B cell (primary cell): Measurements from ENCODE around the gene ANKS1B. TPM values are rescaled to one million over a fixed set of nuclear protein-coding genes. Genes with fewer than 3 reads are reported as not detected.
A peak's percentile ranks its signal among the peaks of the same experiment; 100 is the strongest.

ENCODE experiments used
- ATAC-seq: fragments of 200-7000 bp; cut with Tn5 transposase; one replicate; pipeline ENCODE4 v1.10.0; 2021; ENCODE audit warnings: low read depth, mild to moderate bottlenecking, moderate number of reproducible peaks, moderate library complexity
- CTCF ChIA-PET: fragments of 350-600 bp; sonication (Branson Sonifier 250); formaldehyde crosslinking; loops from one replicate; lab custom pipeline; 2021; ENCODE audit warnings: antibody characterized with exemption, inconsistent platforms; lab: Charles Lee
- POLR2A ChIA-PET: fragments of 350-600 bp; sonication (Branson Sonifier 250); formaldehyde crosslinking; loops from one replicate; lab custom pipeline; 2021; ENCODE audit warnings: antibody characterized with exemption; lab: Charles Lee
- DNase-seq: peaks from one replicate; pipeline ENCODE4 v3.0.0; 2013
- H2AFZ ChIP-seq: 2 replicates; pipeline ENCODE4 v1.6.1; 2012; ENCODE audit warnings: mild to moderate bottlenecking, low read depth, low read length; ENCODE audit not compliant: insufficient read depth, poor library complexity, severe bottlenecking
- H3K27ac ChIP-seq, 2 donors: 1 replicate in 1 of 2; 2 replicates in 1 of 2; pipeline ENCODE4 v1.5.1; 2012 to 2013; ENCODE audit warnings: low read length in 2 of 2, mild to moderate bottlenecking in 2 of 2, moderate library complexity in 1 of 2
- H3K27me3 ChIP-seq, 4 experiments: fragments of 200-600 bp in 1 of 4; sonication (generic) in 1 of 4; replicated peaks in 1 of 4; 1 replicate in 2 of 4; 2 replicates in 2 of 4; pipeline versions ENCODE4 v1.6.1 to v1.7.0; 2013 to 2016; ENCODE audit warnings: low read length in 3 of 4, mild to moderate bottlenecking in 2 of 4, mixed read lengths in 1 of 4, moderate library complexity in 1 of 4; ENCODE audit not compliant: insufficient read depth in 4 of 4, control insufficient read depth in 3 of 4; ENCODE audit errors: control extremely low read depth in 1 of 4
- H3K36me3 ChIP-seq, 2 experiments: replicated peaks in 1 of 2; 1 replicate in 1 of 2; 2 replicates in 1 of 2; pipeline versions ENCODE4 v1.6.1 to v1.7.1; 2013; ENCODE audit warnings: low read length in 1 of 2; ENCODE audit not compliant: insufficient read depth in 2 of 2, control insufficient read depth in 1 of 2; ENCODE audit errors: control extremely low read depth in 1 of 2, extremely low read depth in 1 of 2
- H3K4me1 ChIP-seq, 2 donors: fragments of 200-600 bp in 1 of 2; sonication (generic) in 1 of 2; 1 replicate in 1 of 2; 2 replicates in 1 of 2; pipeline versions ENCODE4 v1.5.1 to v1.6.1; 2013 to 2017; ENCODE audit warnings: low read length in 2 of 2; ENCODE audit not compliant: control insufficient read depth in 2 of 2, insufficient read depth in 2 of 2
- H3K4me2 ChIP-seq: replicated peaks from 2 replicates; pipeline ENCODE3; 2012; ENCODE audit warnings: mild to moderate bottlenecking, low read depth, low read length; ENCODE audit not compliant: poor library complexity, severe bottlenecking
- H3K4me3 ChIP-seq, 5 experiments: fragments of 200-600 bp in 1 of 5; sonication (generic) in 1 of 5; 1 replicate in 3 of 5; 2 replicates in 2 of 5; pipeline versions ENCODE4 v1.5.1 to v1.7.0; 2011 to 2016; ENCODE audit warnings: low read length in 4 of 5, mild to moderate bottlenecking in 4 of 5, low read depth in 2 of 5, control low read depth in 1 of 5, moderate library complexity in 1 of 5; ENCODE audit not compliant: insufficient read depth in 1 of 5; ENCODE audit errors: control extremely low read depth in 1 of 5, extremely low read depth in 1 of 5
- H3K79me2 ChIP-seq: fragments of 200-600 bp; sonication (generic); one replicate; pipeline ENCODE4 v1.6.0; 2016; ENCODE audit warnings: low read length; ENCODE audit not compliant: control insufficient read depth, insufficient read depth
- H3K9ac ChIP-seq: fragments of 200-600 bp; sonication (generic); 2 replicates; pipeline ENCODE4 v1.6.1; 2017; ENCODE audit warnings: mild to moderate bottlenecking, low read length, moderate library complexity
- H3K9me3 ChIP-seq, 3 donors: one replicate each; pipeline versions ENCODE4 v1.6.1 to v1.7.1; 2013; ENCODE audit warnings: low read length in 2 of 3; ENCODE audit not compliant: control insufficient read depth in 2 of 3, insufficient read depth in 1 of 3; ENCODE audit errors: control extremely low read depth in 1 of 3
- H4K20me1 ChIP-seq: 2 replicates; pipeline ENCODE4 v1.6.0; 2012; ENCODE audit warnings: mild to moderate bottlenecking, low read length; ENCODE audit not compliant: insufficient read depth, control insufficient read depth, poor library complexity, severe bottlenecking
- H3K27ac Mint-ChIP-seq: one replicate; pipeline ENCODE4 v1.8.0; 2021; ENCODE audit warnings: mixed read lengths
- H3K27me3 Mint-ChIP-seq: one replicate; pipeline ENCODE4 v1.8.0; 2021; ENCODE audit warnings: mixed read lengths
- H3K4me1 Mint-ChIP-seq: one replicate; pipeline ENCODE4 v1.8.0; 2021; ENCODE audit warnings: mixed read lengths
- H3K4me3 Mint-ChIP-seq: one replicate; pipeline ENCODE4 v1.8.0; 2021; ENCODE audit warnings: mixed read lengths
- H3K9me3 Mint-ChIP-seq: one replicate; pipeline ENCODE4 v1.8.0; 2022; ENCODE audit warnings: mixed read lengths; ENCODE audit not compliant: insufficient read depth
- EZH2 ChIP-seq: IDR thresholded peaks from 2 replicates; pipeline ENCODE4 v1.6.1; 2012; ENCODE audit warnings: borderline replicate concordance, low read depth, mild to moderate bottlenecking, moderate library complexity, low read length; ENCODE audit not compliant: insufficient read depth, poor library complexity, severe bottlenecking
- WGBS: methylation state at CpG from one replicate; pipeline ENCODE4 v1.1.5; 2013; ENCODE audit warnings: missing lambda C conversion rate; ENCODE audit not compliant: insufficient coverage; 5-methylcytosine and 5-hydroxymethylcytosine counted together
- intact Hi-C: fragments of 100-400 bp; cut with micrococcal nuclease; formaldehyde crosslinking; loops from one replicate; pipeline ENCODE4 v1.10.0; 2022
- polyA plus RNA-seq: library from polyadenylated mRNA; depleted of rRNA; stranded (reverse); fragments of >200 nt; gene quantifications from 2 replicates; pipeline ENCODE4 v1.2.3, GENCODE V29; 2012
- total RNA-seq, 2 donors: library from RNA; stranded (reverse); fragments of 120-200 nt in 1 of 2; gene quantifications; 1 replicate in 1 of 2; 2 replicates in 1 of 2; pipeline versions ENCODE4 v1.2.3 to v1.2.4, GENCODE V29; 2013 to 2022
- TF ChIP-seq, protein P1 (sequence below): fragments of 200-600 bp; IDR thresholded peaks from one replicate; pipeline ENCODE4 v1.8.0; 2022; ENCODE audit warnings: antibody characterized with exemption, mild to moderate bottlenecking

The ANKS1B gene
- total and polyA plus RNA-seq, 2 donors (not counting 1 experiment from before 2014, with no cell fraction given) = not detected

DNA sequence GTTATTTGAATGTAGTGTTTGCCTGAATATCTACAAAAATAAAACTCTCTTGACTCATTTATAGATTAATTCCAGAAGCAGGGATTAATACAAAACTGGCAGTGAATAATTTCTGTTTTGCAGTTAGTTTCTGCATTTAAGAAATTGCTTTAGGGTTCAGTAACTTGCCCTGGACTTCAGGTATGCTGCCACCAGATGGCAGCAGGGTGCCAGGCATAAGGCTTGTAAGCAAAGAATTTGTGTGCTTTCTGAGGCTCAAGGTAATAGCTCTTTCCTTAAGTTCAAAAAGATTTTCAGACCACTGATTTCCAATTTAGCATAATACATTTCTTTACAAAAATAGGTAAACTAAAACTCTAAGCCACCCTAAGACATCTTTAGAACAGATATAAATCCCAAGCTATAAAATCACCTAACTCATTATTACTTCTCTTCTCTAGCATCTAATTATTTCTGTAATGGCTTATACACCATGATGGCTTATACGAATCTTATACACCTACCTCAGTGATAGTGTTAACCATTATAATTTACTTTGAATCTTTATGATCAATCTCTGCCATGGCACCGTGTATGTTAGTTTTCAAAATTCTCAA lies 941.3 kb downstream of the ANKS1B start:
- Histone ChIP-seq H3K27ac (no peak overlapping the region), H3K4me3 (no peak overlapping the region), H3K36me3 (no peaks in the 10 kb centered on the region), H3K9me3 (peaks cover 0 to 3% (median 0%) of the 10 kb centered on the region in 3 donors), H3K9ac (no peak overlapping the region), H3K4me1 (no peaks in the 10 kb centered on the region), H3K27me3 (peaks cover 0 to 3% (median 0%) of the 10 kb centered on the region in 4 experiments), H2AFZ (no peak overlapping the region), H3K79me2 (no peaks in the 10 kb centered on the region), H4K20me1 (no peaks in the 10 kb centered on the region), H3K4me2 (no peak overlapping the region)
- Mint-ChIP-seq H3K9me3 (peaks cover 2% of the 10 kb centered on the region), H3K27me3 (peaks cover 10% of the 10 kb centered on the region), H3K4me3 (no peak overlapping the region), H3K4me1 (no peaks in the 10 kb centered on the region), H3K27ac (no peak overlapping the region)
- intact Hi-C loops = loop anchor here (5.0 kb wide), 1 partner anchor 1509 kb away; no protein-coding TSS in a partner anchor
- ATAC-seq (no peak), DNase-seq (peak; percentile 32)
- ChIA-PET POLR2A (no interaction called here), CTCF (interaction anchor here (0.7 to 1.9 kb wide), 9 partner anchors 9 to 1689 kb away, joined by 3 to 7 read pairs (median 3); no protein-coding TSS in a partner anchor)
- no CpG with 5 or more reads among the region's 2 CpGs for WGBS
- TF ChIP-seq, protein P1, sequence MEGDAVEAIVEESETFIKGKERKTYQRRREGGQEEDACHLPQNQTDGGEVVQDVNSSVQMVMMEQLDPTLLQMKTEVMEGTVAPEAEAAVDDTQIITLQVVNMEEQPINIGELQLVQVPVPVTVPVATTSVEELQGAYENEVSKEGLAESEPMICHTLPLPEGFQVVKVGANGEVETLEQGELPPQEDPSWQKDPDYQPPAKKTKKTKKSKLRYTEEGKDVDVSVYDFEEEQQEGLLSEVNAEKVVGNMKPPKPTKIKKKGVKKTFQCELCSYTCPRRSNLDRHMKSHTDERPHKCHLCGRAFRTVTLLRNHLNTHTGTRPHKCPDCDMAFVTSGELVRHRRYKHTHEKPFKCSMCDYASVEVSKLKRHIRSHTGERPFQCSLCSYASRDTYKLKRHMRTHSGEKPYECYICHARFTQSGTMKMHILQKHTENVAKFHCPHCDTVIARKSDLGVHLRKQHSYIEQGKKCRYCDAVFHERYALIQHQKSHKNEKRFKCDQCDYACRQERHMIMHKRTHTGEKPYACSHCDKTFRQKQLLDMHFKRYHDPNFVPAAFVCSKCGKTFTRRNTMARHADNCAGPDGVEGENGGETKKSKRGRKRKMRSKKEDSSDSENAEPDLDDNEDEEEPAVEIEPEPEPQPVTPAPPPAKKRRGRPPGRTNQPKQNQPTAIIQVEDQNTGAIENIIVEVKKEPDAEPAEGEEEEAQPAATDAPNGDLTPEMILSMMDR = peak; percentile 82
- no peak for TF ChIP-seq EZH2

DNA sequence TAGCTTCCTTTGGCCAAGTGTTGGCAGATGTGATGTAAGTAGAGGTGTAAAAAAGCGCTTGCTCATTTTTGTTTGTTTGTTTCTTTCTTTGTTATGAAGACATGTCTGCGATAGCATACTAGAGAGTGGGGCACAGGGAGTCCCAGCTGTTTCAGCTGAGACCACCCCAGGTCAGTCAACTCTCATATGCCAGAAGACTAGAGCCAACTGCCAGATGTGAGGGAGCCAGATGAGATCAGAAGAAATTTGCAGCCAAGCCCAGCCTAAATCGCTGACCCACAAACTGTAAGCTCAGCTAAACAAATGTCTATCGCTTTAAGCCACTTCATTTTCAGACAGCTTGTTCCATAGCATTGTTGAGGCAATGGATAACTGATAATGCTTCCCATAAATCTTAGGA lies 942.5 kb downstream of the ANKS1B start:
- no peaks in the 10 kb centered on the region for H3K79me2 ChIP-seq
- ChIA-PET CTCF (interaction anchor here (0.7 to 1.3 kb wide), 4 partner anchors 8 to 1362 kb away, joined by 3 read pairs; no protein-coding TSS in a partner anchor), POLR2A (no interaction called here)
- Mint-ChIP-seq H3K9me3 (peaks cover 2% of the 10 kb centered on the region), H3K27me3 (peaks cover 10% of the 10 kb centered on the region), H3K27ac (no peak overlapping the region), H3K4me1 (no peaks in the 10 kb centered on the region), H3K4me3 (no peak overlapping the region)
- TF ChIP-seq EZH2 = no peak
- TF ChIP-seq, protein P1 = no peak
- DNase-seq = no peak
- peaks cover 0 to 2% (median 0%) of the 10 kb centered on the region in 3 donors for H3K9me3 ChIP-seq
- H4K20me1 ChIP-seq = no peaks in the 10 kb centered on the region
- ATAC-seq = no peak
- peaks cover 0 to 3% (median 0%) of the 10 kb centered on the region in 4 experiments for H3K27me3 ChIP-seq
- no peak overlapping the region for H3K4me3 ChIP-seq
- intact Hi-C loops = loop anchor here (5.0 kb wide), 1 partner anchor 1510 kb away; no protein-coding TSS in a partner anchor
- no peak overlapping the region for H3K4me2 ChIP-seq
- no peaks in the 10 kb centered on the region for H3K4me1 ChIP-seq
- H3K9ac ChIP-seq = no peak overlapping the region
- WGBS = 83% methylated on average over 1 of the region's 4 CpGs
- H3K27ac ChIP-seq = no peak overlapping the region
- H3K36me3 ChIP-seq = no peaks in the 10 kb centered on the region
- no peak overlapping the region for H2AFZ ChIP-seq
